ENCODE measurements around the gene RAD21L1. TPM values are rescaled to one million over a fixed set of nuclear protein-coding genes. Genes with fewer than 3 reads are reported as not detected.

Gene RAD21L1
- total and polyA plus RNA-seq, 2 experiments from 2014 or later, result not detected

DNA sequence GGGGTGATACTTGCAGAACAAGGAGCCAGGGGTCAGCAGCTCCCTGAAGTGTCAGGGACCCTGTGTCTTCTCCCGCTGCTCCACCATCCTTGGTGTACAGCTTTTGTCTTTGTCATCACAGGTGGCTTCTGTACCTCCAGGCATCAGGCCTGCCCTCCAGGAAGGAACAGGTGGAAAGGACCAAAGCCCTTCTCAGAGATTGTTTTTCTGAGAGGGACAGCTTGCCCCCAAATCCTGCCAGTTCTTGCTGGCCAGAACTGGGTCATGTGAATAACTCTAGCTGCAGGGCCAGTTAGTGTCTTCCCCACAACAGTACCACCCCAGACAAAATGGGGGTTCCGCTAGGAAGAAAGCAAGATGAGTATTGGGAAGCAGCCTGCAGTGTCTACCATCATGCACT, 71.6 kb downstream of the RAD21L1 start:
- Histone ChIP-seq H4K20me1 (ENCODE audit: insufficient read depth, poor library complexity, severe bottlenecking) (no peaks in the 10 kb centered on the region), H3K9me3 (ENCODE audit: low read depth) (no peaks in the 10 kb centered on the region), H2AFZ (no peak overlapping the region), H3K9me2 (replicated peaks; ENCODE audit: insufficient read depth) (no peaks in the 10 kb centered on the region), H3K4me1 (ENCODE audit: insufficient read depth) (no peaks in the 10 kb centered on the region), H3K27ac (no peak overlapping the region), H3K27me3 (no peaks in the 10 kb centered on the region), H3K4me2 (no peak overlapping the region), H3K36me3 (replicated peaks; ENCODE audit: insufficient read depth, low read depth) (no peaks in the 10 kb centered on the region), H3K79me2 (no peaks in the 10 kb centered on the region), H3K4me3 (no peak overlapping the region)
- DNase-seq (ENCODE audit: low spot score), result no peak
- TF ChIP-seq EZH2phosphoT487 (IDR thresholded peaks at IDR 0.05; ENCODE audit: low read depth, severe bottlenecking, unreplicated experiment) (no peak), EZH2 (IDR thresholded peaks at IDR 0.05; ENCODE audit: borderline replicate concordance) (no peak)
- TF ChIP-seq, protein P1, sequence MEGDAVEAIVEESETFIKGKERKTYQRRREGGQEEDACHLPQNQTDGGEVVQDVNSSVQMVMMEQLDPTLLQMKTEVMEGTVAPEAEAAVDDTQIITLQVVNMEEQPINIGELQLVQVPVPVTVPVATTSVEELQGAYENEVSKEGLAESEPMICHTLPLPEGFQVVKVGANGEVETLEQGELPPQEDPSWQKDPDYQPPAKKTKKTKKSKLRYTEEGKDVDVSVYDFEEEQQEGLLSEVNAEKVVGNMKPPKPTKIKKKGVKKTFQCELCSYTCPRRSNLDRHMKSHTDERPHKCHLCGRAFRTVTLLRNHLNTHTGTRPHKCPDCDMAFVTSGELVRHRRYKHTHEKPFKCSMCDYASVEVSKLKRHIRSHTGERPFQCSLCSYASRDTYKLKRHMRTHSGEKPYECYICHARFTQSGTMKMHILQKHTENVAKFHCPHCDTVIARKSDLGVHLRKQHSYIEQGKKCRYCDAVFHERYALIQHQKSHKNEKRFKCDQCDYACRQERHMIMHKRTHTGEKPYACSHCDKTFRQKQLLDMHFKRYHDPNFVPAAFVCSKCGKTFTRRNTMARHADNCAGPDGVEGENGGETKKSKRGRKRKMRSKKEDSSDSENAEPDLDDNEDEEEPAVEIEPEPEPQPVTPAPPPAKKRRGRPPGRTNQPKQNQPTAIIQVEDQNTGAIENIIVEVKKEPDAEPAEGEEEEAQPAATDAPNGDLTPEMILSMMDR (IDR thresholded peaks at IDR 0.05; ENCODE audit: poor library complexity), result no peak
- WGBS (ENCODE audit: low lambda C conversion rate, missing lambda C conversion rate), result 96% methylated on average over 2 of the region's 2 CpGs

DNA sequence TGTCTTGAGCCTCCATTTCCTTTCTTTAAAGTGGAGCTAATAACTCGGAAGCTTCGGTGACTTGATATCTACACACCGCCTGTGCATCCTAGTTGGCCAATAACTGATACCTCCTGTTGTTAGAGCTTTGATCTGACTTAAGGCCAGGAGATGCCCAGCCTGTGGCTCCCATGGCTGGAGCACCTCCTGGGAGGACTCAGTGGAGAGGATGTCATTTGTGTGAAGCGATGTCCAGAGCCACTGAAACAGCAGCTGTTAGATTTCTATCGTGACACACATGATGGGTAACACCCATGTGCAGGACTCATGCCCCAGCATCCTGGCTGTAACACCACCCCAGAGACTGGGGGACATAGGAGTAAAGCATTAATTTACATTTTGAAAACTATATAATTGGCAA, 72.3 kb downstream of the RAD21L1 start:
- H3K9me2 ChIP-seq (replicated peaks; ENCODE audit: insufficient read depth), result no peaks in the 10 kb centered on the region

DNA sequence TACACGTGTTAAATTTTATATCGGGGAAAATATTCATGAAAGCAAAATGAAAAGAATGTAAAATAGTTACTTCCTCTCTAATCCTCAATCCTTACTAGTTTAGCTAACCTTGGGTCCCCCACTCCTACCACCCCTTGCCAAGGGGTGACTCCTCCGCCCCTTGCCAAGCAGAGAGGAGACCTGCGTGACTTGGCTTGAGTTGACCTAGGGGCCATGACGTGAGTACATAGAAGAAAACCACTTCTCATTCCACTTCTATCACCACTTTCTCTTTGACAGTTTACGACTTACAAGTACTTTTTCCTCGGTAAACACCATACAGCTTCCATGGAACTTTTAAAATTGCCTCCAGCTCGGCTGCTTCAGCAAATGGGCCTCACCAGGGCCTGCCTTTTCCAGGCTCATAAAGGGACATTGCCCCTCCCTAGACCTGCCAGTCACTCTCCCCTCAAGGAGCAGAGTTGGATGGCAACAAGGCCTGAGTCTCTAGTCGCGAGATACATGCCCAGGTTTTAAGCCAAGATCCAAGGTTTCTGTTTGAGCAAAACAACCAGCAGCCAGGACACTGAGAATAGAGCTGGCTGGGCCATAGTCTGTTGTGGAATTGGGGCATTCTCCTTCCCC, 73.2 kb downstream of the RAD21L1 start:
- Histone ChIP-seq H3K9me3 (ENCODE audit: low read depth) (no peaks in the 10 kb centered on the region), H3K4me3 (no peak overlapping the region), H2AFZ (no peak overlapping the region), H3K9me2 (replicated peaks; ENCODE audit: insufficient read depth) (no peaks in the 10 kb centered on the region), H3K4me2 (no peak overlapping the region), H3K27ac (no peak overlapping the region), H3K79me2 (no peaks in the 10 kb centered on the region), H3K4me1 (ENCODE audit: insufficient read depth) (no peaks in the 10 kb centered on the region), H4K20me1 (ENCODE audit: insufficient read depth, poor library complexity, severe bottlenecking) (no peaks in the 10 kb centered on the region), H3K36me3 (replicated peaks; ENCODE audit: insufficient read depth, low read depth) (no peaks in the 10 kb centered on the region), H3K27me3 (no peaks in the 10 kb centered on the region)
- no peak for DNase-seq (ENCODE audit: low spot score)
- WGBS (ENCODE audit: low lambda C conversion rate, missing lambda C conversion rate), result 81% methylated on average over 10 of the region's 10 CpGs
- TF ChIP-seq EZH2 (IDR thresholded peaks at IDR 0.05; ENCODE audit: borderline replicate concordance) (no peak), EZH2phosphoT487 (IDR thresholded peaks at IDR 0.05; ENCODE audit: low read depth, severe bottlenecking, unreplicated experiment) (no peak)
- TF ChIP-seq, protein P1 (IDR thresholded peaks at IDR 0.05; ENCODE audit: poor library complexity), result no peak

More for the DNA sequence above, 72.3 kb downstream of the RAD21L1 start:
- Histone ChIP-seq H3K4me3 (no peak overlapping the region), H3K79me2 (no peaks in the 10 kb centered on the region), H3K36me3 (replicated peaks; ENCODE audit: insufficient read depth, low read depth) (no peaks in the 10 kb centered on the region), H4K20me1 (ENCODE audit: insufficient read depth, poor library complexity, severe bottlenecking) (no peaks in the 10 kb centered on the region), H3K27ac (no peak overlapping the region), H3K27me3 (no peaks in the 10 kb centered on the region), H2AFZ (no peak overlapping the region), H3K4me1 (ENCODE audit: insufficient read depth) (no peaks in the 10 kb centered on the region), H3K4me2 (no peak overlapping the region), H3K9me3 (ENCODE audit: low read depth) (no peaks in the 10 kb centered on the region)
- DNase-seq (ENCODE audit: low spot score), result no peak
- 83% methylated on average over 5 of the region's 5 CpGs for WGBS (ENCODE audit: low lambda C conversion rate, missing lambda C conversion rate)
- TF ChIP-seq EZH2 (IDR thresholded peaks at IDR 0.05; ENCODE audit: borderline replicate concordance), result no peak
- TF ChIP-seq EZH2phosphoT487 (IDR thresholded peaks at IDR 0.05; ENCODE audit: low read depth, severe bottlenecking, unreplicated experiment), result no peak
- TF ChIP-seq, protein P1 (IDR thresholded peaks at IDR 0.05; ENCODE audit: poor library complexity), result no peak
